ENCODE measurements around the gene CDK6.

- TF ChIP-seq SIN3A (IDR thresholded peaks at IDR 0.05; ENCODE audit: low read depth) (no peak), EZH2 (IDR thresholded peaks at IDR 0.05) (no peak), YY1 (IDR thresholded peaks at IDR 0.05; ENCODE audit: extremely low read depth, insufficient replicate concordance, low read depth, low read length) (no peak), REST (IDR thresholded peaks at IDR 0.05; ENCODE audit: low read depth) (no peak), MAX (IDR thresholded peaks at IDR 0.05) (no peak)
Observed at GRCh38 chr7:92598310-92598981, 237.9 kb downstream of the CDK6 start.

Measured in HCT116 (cell line).